ENCODE measurements around the gene RYK.
"Not testable (repeated sequence)": the region's sequence is repeated elsewhere in the genome, so short reads cannot be mapped to it uniquely, and the experiment has no call there.

RYK gene

GRCh38 chr3:134201201-134202130 lies 49.2 kb downstream of the RYK start:
- TF ChIP-seq CTCF (IDR thresholded peaks at IDR 0.05; ENCODE audit: insufficient read depth, low read depth, low read length, missing control alignments), result no peak
- peak; percentile 91 for DNase-seq (ENCODE audit: low read depth)
- peak overlapping the region; percentile 28 for H3K4me3 ChIP-seq (ENCODE audit: low read length)

GRCh38 chr3:134199880-134200279 lies 50.8 kb downstream of the RYK start:
- not testable (repeated sequence) for H3K4me3 ChIP-seq (ENCODE audit: low read length); DNase-seq (ENCODE audit: low read depth)

GRCh38 chr3:134199240-134199639 lies 51.4 kb downstream of the RYK start:
- no peak overlapping the region for H3K4me3 ChIP-seq (ENCODE audit: low read length)
- no peak for DNase-seq (ENCODE audit: low read depth)
- TF ChIP-seq CTCF (IDR thresholded peaks at IDR 0.05; ENCODE audit: insufficient read depth, low read depth, low read length, missing control alignments), result no peak

GRCh38 chr3:134198414-134198813 lies 52.2 kb downstream of the RYK start:
- H3K4me3 ChIP-seq (ENCODE audit: low read length), result no peak overlapping the region
- DNase-seq (ENCODE audit: low read depth), result no peak
- TF ChIP-seq CTCF (IDR thresholded peaks at IDR 0.05; ENCODE audit: insufficient read depth, low read depth, low read length, missing control alignments), result no peak

GRCh38 chr3:134197681-134198261 lies 52.9 kb downstream of the RYK start:
- TF ChIP-seq CTCF (IDR thresholded peaks at IDR 0.05; ENCODE audit: insufficient read depth, low read depth, low read length, missing control alignments), result peak; percentile 76
- DNase-seq (ENCODE audit: low read depth), result peak; percentile 77
- H3K4me3 ChIP-seq (ENCODE audit: low read length), result no peak overlapping the region

GRCh38 chr3:134194247-134194646 lies 56.4 kb downstream of the RYK start:
- TF ChIP-seq CTCF (IDR thresholded peaks at IDR 0.05; ENCODE audit: insufficient read depth, low read depth, low read length, missing control alignments), result no peak
- H3K4me3 ChIP-seq (ENCODE audit: low read length), result no peak overlapping the region
- no peak for DNase-seq (ENCODE audit: low read depth)

GRCh38 chr3:134190250-134190649 lies 60.4 kb downstream of the RYK start:
- H3K4me3 ChIP-seq (ENCODE audit: low read length), result no peak overlapping the region
- no peak for DNase-seq (ENCODE audit: low read depth)
- peak; percentile 12 for TF ChIP-seq CTCF (IDR thresholded peaks at IDR 0.05; ENCODE audit: insufficient read depth, low read depth, low read length, missing control alignments)
